ENCODE measurements around the gene AMMECR1.

The AMMECR1 gene

GRCh38 chrX:110317820-110318663 is at the start of gene AMMECR1:
AMMECR1 (minus strand) TSS chrX:110318085; CDS start chrX:110318071, 14 bp downstream.
- H3K27me3 ChIP-seq: no peaks in the 10 kb centered on the region
- no peaks in the 10 kb centered on the region for H3K9me3 ChIP-seq
- peak in 1 of 2 experiments; percentile 18 for TF ChIP-seq CTCF (IDR thresholded peaks at IDR 0.05)
- DNase-seq: peak; percentile 72 to 85
- H3K36me3 ChIP-seq: no peaks in the 10 kb centered on the region
- intact Hi-C loops (cut with DNase I; ENCODE audit: low total_unique reads): no loop called here
- no peaks in the 10 kb centered on the region for H3K4me1 ChIP-seq
- H3K4me3 ChIP-seq: peak within 1 kb of the TSS; percentile 86
- H3K27ac ChIP-seq: peak within 1 kb of the TSS; percentile 75 to 86

GRCh38 chrX:110363244-110363643 is 45.4 kb upstream of the AMMECR1 start:
- no peak for DNase-seq
- no peak for TF ChIP-seq CTCF (IDR thresholded peaks at IDR 0.05)
- Histone ChIP-seq H3K27me3 (no peaks in the 10 kb centered on the region), H3K27ac (no peak overlapping the region), H3K4me3 (no peak overlapping the region), H3K4me1 (no peaks in the 10 kb centered on the region), H3K36me3 (no peaks in the 10 kb centered on the region), H3K9me3 (no peaks in the 10 kb centered on the region)
- intact Hi-C loops (cut with DNase I; ENCODE audit: low total_unique reads): no loop called here

- DNase-seq: no peak
- no peak for TF ChIP-seq CTCF (IDR thresholded peaks at IDR 0.05)
- no peak overlapping the region for H3K27ac ChIP-seq
- H3K27me3 ChIP-seq: no peaks in the 10 kb centered on the region
- intact Hi-C loops (cut with DNase I; ENCODE audit: low total_unique reads): no loop called here
- H3K9me3 ChIP-seq: no peaks in the 10 kb centered on the region
- H3K4me1 ChIP-seq: no peaks in the 10 kb centered on the region
- no peak overlapping the region for H3K4me3 ChIP-seq
- no peaks in the 10 kb centered on the region for H3K36me3 ChIP-seq
Measured at GRCh38 chrX:110359273-110359672, 41.4 kb upstream of the AMMECR1 start.

GRCh38 chrX:110358548-110358947 is 40.7 kb upstream of the AMMECR1 start, which contains the start of gene RTL9:
RTL9 (plus strand) TSS chrX:110358848; CDS start chrX:110450618, 91,770 bp downstream.
- DNase-seq: no peak
- intact Hi-C loops (cut with DNase I; ENCODE audit: low total_unique reads): no loop called here
- no peaks in the 10 kb centered on the region for H3K27me3 ChIP-seq
- H3K4me1 ChIP-seq: no peaks in the 10 kb centered on the region
- no peaks in the 10 kb centered on the region for H3K9me3 ChIP-seq
- no peak within 1 kb of the TSS for H3K4me3 ChIP-seq
- no peak within 1 kb of the TSS for H3K27ac ChIP-seq
- no peaks in the 10 kb centered on the region for H3K36me3 ChIP-seq
- TF ChIP-seq CTCF (IDR thresholded peaks at IDR 0.05): no peak

GRCh38 chrX:110346681-110347080 is 28.8 kb upstream of the AMMECR1 start:
- Histone ChIP-seq H3K4me3 (no peak overlapping the region), H3K27me3 (no peaks in the 10 kb centered on the region), H3K36me3 (no peaks in the 10 kb centered on the region), H3K4me1 (no peaks in the 10 kb centered on the region), H3K27ac (no peak overlapping the region), H3K9me3 (no peaks in the 10 kb centered on the region)
- no peak for TF ChIP-seq CTCF (IDR thresholded peaks at IDR 0.05)
- intact Hi-C loops (cut with DNase I; ENCODE audit: low total_unique reads): no loop called here
- no peak for DNase-seq

All from tibial artery (tissue), 4 donors.